SKM-1 treated with dmso at 0.1 percent for 144 hours (cell line): ENCODE results near the gene PDE1C.
A peak's percentile ranks its signal among the peaks of the same experiment; 100 is the strongest.

ENCODE experiments used
- DNase-seq: peaks from one replicate; lab custom pipeline; 2025; ENCODE audit not compliant: unreplicated experiment; lab: John Stamatoyannopoulos, UW

Gene PDE1C

GRCh38 chr7:31950091-31950755 lies 120.0 kb downstream of the PDE1C start:
- DNase-seq, result peak; percentile 17

GRCh38 chr7:31948029-31948428 lies 122.2 kb downstream of the PDE1C start:
- no peak for DNase-seq

DNA sequence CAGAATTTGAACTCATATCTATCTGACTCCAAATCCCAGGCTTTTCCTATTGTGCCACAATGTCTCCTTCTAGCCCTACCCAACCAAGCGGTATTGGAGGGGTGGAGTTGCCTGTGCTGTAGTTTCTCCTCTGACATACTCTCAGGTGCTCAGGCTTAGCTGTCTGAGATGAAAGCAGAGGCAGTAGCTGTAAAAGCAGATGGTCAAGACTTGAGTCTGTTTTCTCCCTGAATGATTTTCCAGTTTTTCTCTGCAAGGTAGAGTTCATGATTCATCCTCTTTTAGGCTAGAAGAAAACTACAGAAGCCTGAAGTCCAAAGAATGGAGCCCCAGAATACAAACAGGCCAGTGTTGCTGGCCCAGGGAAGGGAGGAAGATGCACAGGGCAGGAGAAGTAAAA lies 130.0 kb downstream of the PDE1C start:
- no peak for DNase-seq

DNA sequence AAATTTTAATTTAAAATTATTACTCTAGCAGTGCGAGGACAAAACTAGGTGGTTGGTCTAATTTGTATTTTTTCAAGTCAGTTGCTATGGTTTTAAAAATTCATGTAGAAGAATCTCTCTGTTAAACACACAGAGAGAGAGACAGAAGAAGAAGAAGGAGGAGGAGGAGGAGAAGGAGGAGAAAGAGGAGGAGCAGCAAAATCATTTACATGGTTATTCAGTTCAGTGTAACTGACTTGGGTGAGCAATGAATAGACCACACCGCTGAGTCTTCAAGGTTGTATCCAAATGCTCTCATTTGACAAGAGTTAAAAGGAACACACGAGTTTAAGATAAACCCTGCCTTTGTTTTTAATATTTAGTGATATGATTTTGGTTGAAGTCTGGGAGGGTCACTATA lies 131.1 kb downstream of the PDE1C start:
- no peak for DNase-seq

GRCh38 chr7:31938650-31939049 lies 131.6 kb downstream of the PDE1C start:
- DNase-seq, result no peak

DNA sequence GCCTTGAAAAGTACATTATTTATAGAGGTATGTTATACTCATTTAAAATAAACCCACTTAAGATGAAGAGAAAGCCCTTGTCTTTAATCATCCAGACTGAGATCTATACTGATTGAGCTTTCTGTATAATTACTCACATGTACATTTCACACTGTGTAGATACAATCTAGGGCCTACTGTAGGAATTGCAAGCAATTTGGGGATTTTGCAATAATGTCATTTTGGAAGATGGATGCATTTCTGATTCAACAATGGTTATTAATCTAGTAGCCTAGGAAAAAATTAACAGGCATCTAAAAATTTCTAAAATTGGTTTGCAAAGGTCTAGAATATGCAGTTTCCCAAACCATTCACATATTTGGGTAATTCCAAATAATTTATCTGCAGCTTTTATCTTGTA lies 132.2 kb downstream of the PDE1C start:
- no peak for DNase-seq

- peak; percentile 27 for DNase-seq
Observed at GRCh38 chr7:31935124-31936054, 134.8 kb downstream of the PDE1C start.

GRCh38 chr7:31934551-31934950 lies 135.7 kb downstream of the PDE1C start:
- no peak for DNase-seq

DNA sequence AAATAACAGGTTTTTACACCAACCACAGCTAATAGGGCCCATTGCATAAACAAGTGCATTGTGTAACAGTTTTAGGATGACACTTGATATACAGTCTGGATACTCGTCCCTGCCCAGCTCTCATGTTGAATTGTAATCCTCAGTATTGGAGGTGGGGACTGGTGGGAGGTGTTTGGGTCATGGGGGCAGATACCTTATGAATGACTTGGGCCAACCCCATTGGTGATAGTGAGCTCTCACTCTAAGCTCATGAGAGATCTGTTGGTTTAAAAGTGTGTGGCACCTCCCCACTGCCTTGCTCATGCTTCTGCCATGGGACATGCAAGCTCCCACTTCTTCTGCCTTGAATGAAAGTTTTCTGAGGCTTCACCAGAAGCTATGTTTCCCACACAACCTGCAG lies 136.7 kb downstream of the PDE1C start:
- DNase-seq, result no peak

DNA sequence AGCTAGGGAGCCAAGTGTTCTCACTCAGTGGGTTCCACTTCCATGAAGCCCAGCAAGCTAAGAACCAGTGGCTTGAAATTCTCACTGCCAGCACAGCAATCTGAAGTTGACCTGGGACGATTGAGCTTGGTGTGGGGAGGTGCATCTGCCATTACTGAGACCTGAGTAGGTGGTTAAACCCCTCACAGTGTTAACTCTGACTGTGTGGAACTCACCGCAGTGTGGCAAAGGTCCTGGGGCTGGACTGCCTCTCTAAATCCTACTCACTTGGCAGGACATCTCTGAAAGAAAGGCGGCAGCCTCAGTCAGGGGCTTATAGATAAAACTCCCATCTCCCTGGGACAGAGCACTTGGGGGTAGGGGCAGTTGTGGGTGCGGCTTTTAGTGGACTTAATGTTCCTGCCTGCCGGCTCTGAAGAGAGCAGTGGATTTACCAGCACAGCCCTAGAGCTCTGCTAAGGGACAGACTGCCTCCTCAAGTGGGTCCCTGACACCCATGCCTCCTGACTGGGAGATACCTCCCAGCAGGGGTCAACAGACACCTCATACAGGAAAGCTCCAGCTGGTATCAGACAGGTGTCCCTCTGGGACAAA lies 143.1 kb downstream of the PDE1C start:
- no peak for DNase-seq

DNA sequence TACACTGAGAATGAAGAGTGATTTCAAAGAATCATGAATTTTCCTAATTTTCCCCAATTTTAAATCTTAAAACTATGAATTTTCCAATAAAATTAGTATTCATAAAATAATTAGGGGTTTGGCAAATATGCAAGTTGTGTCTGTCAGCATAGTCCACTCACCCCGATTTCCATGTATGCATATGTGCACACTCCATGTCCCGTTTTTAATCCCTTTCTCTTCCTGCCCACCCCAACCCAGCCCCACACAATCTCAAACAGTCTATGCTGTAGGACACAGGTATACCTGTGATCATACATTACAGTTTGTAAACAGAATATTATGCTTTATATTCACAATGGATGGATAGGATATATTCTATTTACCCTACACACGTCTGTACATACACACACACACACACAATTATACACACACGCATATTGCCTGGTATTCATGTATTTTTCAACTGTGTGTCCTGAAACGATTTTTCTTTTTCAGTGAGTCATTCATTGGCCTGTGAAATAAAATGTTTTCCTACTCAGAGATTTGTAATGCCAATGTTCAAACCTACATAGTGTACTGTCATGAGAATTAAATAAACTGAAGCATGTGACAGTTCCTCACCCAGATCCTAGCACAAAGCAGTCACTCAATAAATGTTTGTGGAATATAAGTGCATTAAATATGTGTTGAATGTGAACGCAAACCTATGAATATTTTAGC lies 144.3 kb downstream of the PDE1C start:
- no peak for DNase-seq

- DNase-seq, result no peak
Observed at GRCh38 chr7:31924251-31924650, 146.0 kb downstream of the PDE1C start.

DNA sequence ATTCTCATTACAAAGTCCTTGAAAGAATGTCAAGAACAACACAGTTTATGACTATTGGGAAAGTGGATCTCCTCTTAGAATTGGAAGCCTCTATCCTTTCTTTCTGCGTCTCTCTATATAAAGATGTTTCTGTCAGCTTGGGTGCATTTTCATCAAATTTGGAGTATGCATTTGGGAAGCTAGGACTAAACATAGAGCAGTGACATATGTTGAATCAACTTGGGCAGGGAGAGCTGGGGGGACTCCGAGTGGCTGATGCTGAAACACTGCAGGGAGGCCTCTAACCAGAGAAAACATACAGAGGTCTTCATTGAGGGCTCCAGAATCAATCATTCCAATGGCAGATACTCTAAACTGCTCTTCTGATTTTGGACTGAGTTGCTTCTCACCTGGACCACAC lies 147.4 kb downstream of the PDE1C start:
- no peak for DNase-seq

DNA sequence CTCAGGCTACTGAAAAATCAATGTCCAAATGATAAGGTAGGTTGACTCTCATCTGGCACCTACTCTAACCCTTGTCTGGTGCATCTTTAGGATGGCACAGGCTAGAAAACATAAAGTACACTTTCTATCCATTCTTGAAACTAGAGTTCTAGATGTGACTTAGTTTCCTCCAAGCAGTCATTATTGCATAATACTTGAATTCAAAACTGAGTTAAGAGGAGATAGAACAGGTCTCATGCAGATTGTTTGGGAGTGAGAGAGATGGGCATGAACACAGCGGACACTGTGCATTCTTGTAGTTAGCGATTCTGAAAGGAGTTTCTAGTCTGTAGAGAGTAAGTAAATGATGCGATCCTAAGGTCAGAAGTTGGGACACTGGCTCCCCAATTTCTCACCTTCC lies 149.2 kb downstream of the PDE1C start:
- DNase-seq, result no peak

DNA sequence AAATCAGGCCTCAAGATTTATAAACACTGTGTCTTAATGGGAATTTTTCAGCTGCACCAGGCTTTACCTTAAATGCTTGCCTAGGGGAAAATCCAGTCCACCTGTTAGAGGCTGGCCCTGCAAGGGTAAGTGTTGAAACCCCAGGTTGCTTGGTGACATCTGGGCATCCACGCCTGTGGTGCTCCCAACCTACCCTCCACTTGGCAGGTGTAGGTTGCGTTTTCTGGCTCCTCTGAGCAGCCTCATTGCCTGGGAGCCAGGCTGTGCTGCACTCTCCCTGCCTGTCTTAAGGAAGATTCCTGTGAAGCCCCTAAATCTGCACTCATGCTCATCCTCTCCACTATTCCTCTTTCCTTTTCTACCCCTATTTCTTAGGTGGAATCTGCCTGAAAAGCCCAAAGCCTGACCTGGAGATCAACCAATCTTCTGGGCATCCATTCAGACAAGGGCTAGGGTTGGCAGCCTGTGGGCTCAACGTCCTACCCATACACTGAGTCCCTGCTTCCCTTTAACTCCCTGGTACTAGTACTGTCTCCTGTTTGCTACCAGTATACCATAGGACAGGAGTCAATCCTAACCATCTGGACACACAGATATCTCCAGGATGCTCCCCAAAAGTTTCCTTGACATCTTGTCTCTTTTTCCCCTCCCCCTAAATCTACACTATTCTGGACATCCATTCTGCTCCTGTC lies 150.4 kb downstream of the PDE1C start:
- DNase-seq, result no peak

DNA sequence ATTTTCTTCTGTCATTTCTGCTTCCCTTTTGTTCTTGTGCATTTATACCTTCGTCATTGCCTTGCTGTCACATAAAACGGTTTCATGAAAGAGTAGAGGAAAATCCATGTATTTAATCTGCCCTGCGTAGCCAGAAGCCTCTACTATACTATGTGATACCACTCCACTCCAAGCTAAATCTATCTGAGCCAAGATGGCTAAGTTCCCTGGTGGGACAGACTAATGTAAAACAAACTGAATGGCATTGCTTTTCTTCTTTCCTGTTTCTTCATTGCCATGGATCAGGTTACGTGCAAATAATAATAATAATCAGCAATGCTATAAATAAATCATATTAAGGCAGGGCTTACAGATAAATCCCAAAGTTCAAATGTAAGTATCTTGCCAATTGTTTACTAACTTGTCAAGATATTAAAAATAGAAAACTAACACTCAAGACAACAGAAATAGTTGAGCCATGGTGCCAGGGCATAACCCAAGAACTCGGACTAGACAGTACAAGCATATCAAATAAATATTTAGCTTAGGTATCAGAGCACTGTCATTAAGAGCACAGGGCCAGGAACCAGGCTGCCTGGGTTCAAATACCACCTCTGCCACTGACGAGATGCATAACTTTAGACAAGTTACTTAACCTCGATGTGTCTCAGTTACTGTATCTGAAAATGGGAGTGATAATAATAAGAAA lies 151.4 kb downstream of the PDE1C start:
- DNase-seq, result no peak

GRCh38 chr7:31917256-31917655 lies 153.0 kb downstream of the PDE1C start:
- no peak for DNase-seq

- DNase-seq, result no peak
Observed at GRCh38 chr7:31910191-31910590, 160.0 kb downstream of the PDE1C start.

DNA sequence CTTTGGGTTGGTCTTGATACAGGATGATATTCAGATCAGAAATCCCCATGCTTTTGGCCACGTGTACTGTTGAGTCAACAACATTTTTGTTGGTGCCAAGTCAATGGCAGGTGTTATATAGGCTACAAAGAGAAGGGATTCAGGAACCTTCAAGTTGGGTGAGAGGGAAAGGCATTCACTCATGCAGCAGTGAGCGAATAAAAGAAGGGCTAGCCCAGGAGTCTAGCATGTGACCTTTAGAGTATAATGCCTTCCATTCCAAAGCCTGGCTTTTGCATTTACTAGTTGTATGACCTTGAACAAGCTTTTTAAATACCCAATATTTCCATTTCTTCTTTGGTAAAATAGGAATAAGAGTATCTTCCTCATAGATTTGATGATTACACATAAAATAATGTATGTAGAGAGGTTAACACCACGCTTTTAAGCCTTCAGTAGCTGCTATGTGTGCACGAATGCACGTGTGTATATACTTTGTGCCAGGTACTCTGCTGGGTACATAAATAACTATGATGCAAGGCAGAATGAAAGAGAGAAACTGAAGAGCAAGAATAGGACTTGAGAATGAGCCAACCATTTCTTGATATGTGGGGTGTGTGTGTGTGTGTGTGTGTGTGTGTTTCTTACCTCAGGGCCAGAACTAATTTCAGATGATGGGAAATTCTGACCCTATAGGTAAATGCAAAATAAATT lies 163.6 kb downstream of the PDE1C start:
- no peak for DNase-seq

- DNase-seq, result no peak
Observed at GRCh38 chr7:31903962-31904361, 166.2 kb downstream of the PDE1C start.
